NCI-H128 (cell line): ENCODE measurements around the gene CIC.
"Not testable (repeated sequence)": the region's sequence is repeated elsewhere in the genome, so short reads cannot be mapped to it uniquely, and the experiment has no call there.

ENCODE experiments used
- DNase-seq: peaks from one replicate; lab custom pipeline; 2025; ENCODE audit not compliant: unreplicated experiment; lab: John Stamatoyannopoulos, UW

The CIC gene

DNA sequence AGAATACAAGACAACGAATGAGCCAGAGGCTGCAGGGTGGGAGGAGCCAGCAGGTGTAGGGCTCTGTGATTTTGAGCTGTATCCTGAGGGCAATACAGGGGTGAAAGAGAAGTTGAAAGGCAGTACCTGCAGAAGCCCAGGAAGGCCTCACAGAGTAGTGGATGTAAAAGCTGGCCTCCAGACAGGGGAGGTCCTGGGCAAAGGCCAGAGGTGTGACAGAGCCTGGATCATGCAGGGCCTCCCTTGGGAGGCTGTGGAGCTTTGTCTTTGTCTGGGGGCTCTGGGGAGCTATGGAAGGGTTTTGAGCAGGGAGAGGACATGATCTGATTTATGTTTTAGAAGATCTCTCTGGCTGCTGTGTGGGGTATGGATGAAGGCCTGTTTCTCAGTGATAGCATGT, 59.1 kb downstream of the CIC start:
- no peak for DNase-seq

GRCh38 chr19:42328854-42329253, 59.8 kb downstream of the CIC start:
- no peak for DNase-seq

GRCh38 chr19:42330241-42330711, 61.2 kb downstream of the CIC start:
- peak; percentile 28 for DNase-seq

DNA sequence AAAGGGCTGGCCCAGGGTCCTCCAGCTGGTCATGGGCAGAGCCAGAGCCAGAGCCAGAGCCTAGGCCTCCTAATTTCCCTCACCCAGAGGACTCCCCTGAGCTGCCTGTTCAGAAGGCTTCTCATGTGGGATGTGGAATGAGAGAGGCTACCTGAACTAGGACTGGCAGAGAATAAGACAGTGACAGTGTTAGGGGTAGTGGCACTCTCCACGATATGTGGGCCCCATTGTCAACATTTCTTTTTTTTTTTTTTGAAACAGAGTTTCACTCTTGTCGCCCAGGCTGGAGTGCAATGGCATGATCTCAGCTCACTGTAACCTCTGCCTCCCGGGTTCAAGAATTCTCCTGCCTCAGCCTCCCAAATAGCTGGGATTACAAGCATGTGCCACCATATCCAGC, 62.3 kb downstream of the CIC start:
- not testable (repeated sequence) for DNase-seq

- DNase-seq = no peak
Measured at GRCh38 chr19:42332059-42332458, 63.0 kb downstream of the CIC start.

GRCh38 chr19:42333018-42333417, 64.0 kb downstream of the CIC start:
- no peak for DNase-seq

- no peak for DNase-seq
Measured at GRCh38 chr19:42333975-42334696, 65.1 kb downstream of the CIC start.

DNA sequence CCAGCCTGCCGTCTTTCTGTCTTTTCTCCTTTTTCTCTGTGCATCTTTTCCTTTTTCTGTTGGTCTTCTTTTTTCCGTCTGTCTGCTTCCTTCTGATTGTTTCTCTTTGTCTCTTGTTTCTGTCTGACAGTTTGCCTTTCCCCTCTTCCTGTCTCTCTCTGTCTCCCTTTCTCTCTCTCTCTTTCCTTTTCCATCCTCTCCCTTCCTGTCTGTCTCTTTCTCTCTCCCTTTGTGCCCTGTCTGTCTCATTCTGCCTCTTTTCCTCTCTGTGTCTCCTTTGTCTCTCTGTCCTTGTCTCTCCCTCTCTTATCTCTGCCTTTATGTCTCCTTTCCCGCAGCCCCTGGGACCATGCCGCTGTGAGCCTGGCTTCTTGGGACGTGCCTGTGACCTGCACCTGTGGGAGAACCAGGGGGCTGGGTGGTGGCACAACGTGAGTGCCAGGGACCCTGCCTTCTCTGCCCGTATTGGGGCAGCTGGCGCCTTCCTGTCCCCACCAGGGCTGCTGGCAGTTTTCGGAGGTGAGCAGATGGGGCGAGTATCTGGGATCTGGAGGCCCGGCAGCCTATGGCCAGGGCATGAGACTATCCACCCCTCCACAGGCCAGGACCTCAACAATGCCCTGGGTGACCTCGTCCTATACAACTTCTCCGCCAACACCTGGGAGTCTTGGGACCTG, 65.8 kb downstream of the CIC start:
- no peak for DNase-seq

DNA sequence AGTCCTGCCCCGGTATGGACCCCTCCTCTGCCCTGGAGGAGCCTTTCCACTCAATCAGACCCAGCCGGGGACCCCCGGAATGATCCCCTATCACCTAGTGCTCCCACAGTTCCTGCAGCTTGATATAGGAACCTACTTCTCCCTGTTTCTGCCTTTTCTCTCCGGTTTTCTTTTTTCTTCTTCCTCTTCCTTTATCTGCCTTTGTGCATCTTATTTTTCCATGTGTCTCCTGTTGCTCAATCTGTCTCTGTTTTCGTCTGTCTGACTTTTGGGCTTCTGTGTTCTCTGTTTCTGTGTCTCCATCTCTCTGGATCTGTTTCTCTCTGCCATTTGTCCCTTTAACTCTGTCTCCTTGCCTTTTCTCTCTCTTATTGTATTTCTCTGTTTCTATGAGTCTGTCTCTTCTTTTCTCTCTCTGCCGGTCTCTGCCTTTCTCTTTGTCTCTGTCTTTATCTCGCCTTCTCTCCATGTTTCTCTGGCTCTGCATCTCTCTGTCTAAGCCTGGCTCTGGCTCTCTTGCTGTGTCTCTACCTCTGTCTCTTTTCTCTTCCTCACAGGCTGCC, 66.4 kb downstream of the CIC start:
- DNase-seq = no peak

DNA sequence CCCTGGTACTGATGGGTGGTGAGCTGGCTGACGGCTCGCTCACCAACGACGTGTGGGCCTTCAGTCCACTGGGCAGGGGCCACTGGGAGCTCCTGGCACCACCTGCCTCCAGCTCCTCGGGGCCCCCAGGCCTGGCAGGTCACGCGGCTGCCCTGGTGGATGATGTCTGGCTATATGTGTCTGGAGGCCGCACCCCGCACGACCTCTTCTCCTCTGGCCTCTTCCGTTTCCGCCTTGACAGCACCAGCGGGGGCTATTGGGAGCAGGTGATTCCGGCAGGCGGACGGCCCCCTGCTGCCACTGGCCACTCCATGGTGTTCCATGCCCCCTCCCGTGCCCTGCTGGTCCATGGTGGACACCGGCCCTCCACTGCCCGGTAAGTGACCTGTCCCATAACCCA, 66.9 kb downstream of the CIC start:
- no peak for DNase-seq

- not testable (repeated sequence) for DNase-seq
Measured at GRCh38 chr19:42339126-42339860, 70.2 kb downstream of the CIC start.

DNA sequence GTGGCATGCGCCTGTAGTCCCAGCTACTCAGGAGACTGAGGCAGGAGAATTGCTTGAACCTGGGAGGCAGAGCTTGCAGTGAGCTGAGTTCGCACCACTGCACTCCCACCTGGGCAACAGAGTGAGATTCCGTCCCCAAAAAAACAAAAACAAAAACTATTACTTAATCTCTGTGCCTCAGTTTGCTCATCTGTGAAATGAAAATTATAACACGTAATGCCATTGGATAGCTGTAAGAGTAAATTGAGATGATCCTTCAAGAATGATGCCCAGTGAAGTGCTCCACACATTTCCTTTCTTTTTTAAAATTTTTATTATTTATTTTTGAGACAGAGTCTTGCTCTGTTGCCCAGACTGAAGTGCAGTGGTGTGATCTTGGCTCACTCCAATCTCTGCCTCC, 70.9 kb downstream of the CIC start:
- not testable (repeated sequence) for DNase-seq

- no peak for DNase-seq
Measured at GRCh38 chr19:42343344-42344110, 74.5 kb downstream of the CIC start.

DNA sequence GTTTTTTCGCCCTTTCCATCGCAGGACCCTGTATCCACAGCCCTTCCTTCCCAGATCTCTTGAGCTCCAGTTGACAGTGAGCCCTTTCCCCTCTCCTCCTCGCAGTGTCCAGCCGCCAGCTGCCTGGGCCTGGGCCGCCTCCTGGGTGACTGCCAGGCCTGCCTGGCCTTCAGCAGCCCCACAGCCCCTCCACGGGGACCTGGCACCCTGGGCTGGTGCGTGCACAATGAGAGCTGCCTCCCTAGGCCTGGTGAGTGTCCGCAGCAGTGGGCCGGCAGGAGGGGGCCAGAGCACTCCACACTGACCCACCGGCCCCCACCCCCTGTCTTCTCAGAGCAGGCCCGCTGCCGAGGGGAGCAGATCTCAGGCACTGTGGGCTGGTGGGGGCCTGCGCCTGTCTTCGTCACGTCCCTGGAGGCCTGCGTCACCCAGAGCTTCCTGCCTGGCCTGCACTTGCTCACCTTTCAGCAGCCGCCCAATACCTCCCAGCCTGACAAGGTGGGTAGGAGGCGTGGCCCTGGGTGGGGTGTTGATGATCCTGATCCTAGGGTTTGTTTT, 75.4 kb downstream of the CIC start:
- DNase-seq = no peak
